ENCODE data around the gene ARFGEF3.

Gene ARFGEF3

DNA sequence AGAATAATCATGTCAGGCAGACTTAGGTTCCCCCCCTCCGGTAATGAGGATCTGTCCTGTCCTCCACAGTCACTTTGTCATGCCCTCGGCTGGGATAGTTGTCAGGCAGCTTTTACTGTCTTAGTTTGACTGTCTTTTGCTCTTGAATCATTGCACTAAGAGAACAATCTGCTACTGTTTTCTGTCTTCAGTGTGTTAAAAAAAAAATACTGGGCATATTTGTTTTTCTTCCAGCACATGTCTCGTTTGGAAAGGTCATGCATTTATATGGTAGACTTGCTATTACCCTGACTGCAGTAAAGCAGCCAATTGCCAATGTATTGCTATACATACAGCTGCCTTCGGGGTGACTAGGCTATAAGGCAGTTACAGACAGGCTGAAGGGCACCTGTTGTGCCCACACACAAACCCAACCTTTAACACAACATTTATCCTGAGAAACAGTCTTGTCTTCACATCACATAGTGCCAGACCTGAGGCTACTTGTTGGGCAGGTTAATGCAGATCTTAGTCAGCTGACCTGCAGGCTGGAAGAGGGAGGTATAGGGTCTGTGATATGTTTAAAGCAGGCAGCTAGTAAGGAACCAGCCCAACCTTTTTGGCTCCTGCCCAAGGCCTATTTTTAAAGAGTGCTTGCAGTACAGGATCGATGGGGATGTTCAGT lies 26.7 kb downstream of the ARFGEF3 start:
- H3K4me3 ChIP-seq (ENCODE audit: low read depth, low read length): no peak overlapping the region
- TF ChIP-seq CTCF (IDR thresholded peaks at IDR 0.05; ENCODE audit: low read depth, low read length, missing control alignments): no peak
- in situ Hi-C loops (cut with HindIII; ENCODE audit: low pct_ligation_motif_present, low sequenced_read_pairs): no loop called here
- no peaks in the 10 kb centered on the region for H3K36me3 ChIP-seq (replicated peaks)
- no peak overlapping the region for H3K27ac ChIP-seq
- H3K27me3 ChIP-seq (replicated peaks): no peaks in the 10 kb centered on the region
- no peak for DNase-seq

- TF ChIP-seq CTCF (IDR thresholded peaks at IDR 0.05; ENCODE audit: low read depth, low read length, missing control alignments): no peak
- H3K36me3 ChIP-seq (replicated peaks): no peaks in the 10 kb centered on the region
- H3K27ac ChIP-seq: no peak overlapping the region
- DNase-seq: no peak
- in situ Hi-C loops (cut with HindIII; ENCODE audit: low pct_ligation_motif_present, low sequenced_read_pairs): no loop called here
- no peaks in the 10 kb centered on the region for H3K27me3 ChIP-seq (replicated peaks)
- no peak overlapping the region for H3K4me3 ChIP-seq (ENCODE audit: low read depth, low read length)
Observed at GRCh38 chr6:138194287-138194686, 32.5 kb downstream of the ARFGEF3 start.

GRCh38 chr6:138196122-138196738 lies 34.5 kb downstream of the ARFGEF3 start:
- H3K27me3 ChIP-seq (replicated peaks): no peaks in the 10 kb centered on the region
- TF ChIP-seq CTCF (IDR thresholded peaks at IDR 0.05; ENCODE audit: low read depth, low read length, missing control alignments): no peak
- no peaks in the 10 kb centered on the region for H3K36me3 ChIP-seq (replicated peaks)
- DNase-seq: no peak
- H3K4me3 ChIP-seq (ENCODE audit: low read depth, low read length): no peak overlapping the region
- H3K27ac ChIP-seq: no peak overlapping the region
- in situ Hi-C loops (cut with HindIII; ENCODE audit: low pct_ligation_motif_present, low sequenced_read_pairs): no loop called here

DNA sequence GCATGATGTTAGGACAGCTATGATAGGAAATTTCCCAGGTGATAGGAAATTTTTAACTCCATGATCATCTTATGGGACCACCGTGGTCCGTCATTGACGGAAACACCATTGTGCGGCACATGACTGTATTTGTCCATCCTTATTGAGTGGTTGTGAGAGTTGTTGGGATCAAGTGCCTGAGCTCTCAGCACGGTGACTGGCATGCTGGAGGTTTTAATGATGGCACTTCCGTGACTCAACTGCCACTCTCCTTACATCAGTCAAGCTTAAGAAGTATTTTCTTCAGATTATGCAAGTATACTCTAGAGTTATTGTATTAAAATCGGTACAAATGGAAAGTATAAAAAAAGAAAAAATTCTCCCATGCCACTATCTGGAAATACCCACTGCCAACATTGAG lies 35.8 kb downstream of the ARFGEF3 start:
- in situ Hi-C loops (cut with HindIII; ENCODE audit: low pct_ligation_motif_present, low sequenced_read_pairs): no loop called here
- no peak for DNase-seq
- TF ChIP-seq CTCF (IDR thresholded peaks at IDR 0.05; ENCODE audit: low read depth, low read length, missing control alignments): no peak
- no peaks in the 10 kb centered on the region for H3K27me3 ChIP-seq (replicated peaks)
- no peak overlapping the region for H3K27ac ChIP-seq
- no peaks in the 10 kb centered on the region for H3K36me3 ChIP-seq (replicated peaks)
- no peak overlapping the region for H3K4me3 ChIP-seq (ENCODE audit: low read depth, low read length)

DNA sequence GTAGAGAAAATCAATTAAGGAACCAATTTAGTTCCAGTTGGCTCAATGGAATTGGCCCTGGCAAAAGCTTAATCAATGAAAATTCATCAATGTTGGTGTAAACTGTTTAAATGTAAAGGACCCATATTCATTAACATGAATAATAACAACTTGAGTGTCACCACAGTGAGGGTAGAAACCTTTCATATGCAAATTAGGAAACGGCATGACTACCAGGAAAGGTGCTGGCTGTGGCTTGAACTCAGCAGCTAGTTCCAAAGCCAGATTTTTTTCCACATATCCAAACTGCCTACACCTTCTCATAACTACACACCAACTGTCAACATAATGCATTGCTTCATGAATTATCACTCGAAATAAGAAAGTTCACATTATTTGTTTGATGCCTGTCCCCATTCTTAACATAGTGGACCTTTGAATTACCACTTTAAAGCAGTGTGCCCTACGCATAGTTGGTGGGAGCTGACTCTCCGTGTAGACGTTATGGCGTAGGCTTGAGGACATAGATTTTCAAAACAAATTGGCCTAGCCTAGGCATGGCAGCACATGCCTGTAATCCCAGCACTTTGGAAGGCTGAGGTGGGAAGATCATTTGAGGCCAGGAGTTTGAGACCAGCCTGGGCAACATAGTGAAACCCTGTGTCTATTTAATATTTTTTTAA lies 36.8 kb downstream of the ARFGEF3 start:
- Histone ChIP-seq H3K4me3 (ENCODE audit: low read depth, low read length) (no peak overlapping the region), H3K36me3 (replicated peaks) (no peaks in the 10 kb centered on the region), H3K27ac (no peak overlapping the region), H3K27me3 (replicated peaks) (no peaks in the 10 kb centered on the region)
- no peak for TF ChIP-seq CTCF (IDR thresholded peaks at IDR 0.05; ENCODE audit: low read depth, low read length, missing control alignments)
- DNase-seq: no peak
- in situ Hi-C loops (cut with HindIII; ENCODE audit: low pct_ligation_motif_present, low sequenced_read_pairs): no loop called here

Measured in brain microvascular endothelial cell (primary cell).